NT2/D1 (cell line): Measurements from ENCODE around the gene DIS3L2.

ENCODE experiments used
- DNase-seq: peaks from one replicate; pipeline ENCODE4 v3.0.0-alpha.2; 2011; ENCODE audit warnings: low read depth, low spot score
- H3K27me3 ChIP-seq: 2 replicates; pipeline ENCODE4 v1.6.0; 2011; ENCODE audit warnings: mild to moderate bottlenecking; ENCODE audit not compliant: insufficient read length, insufficient read depth
- H3K36me3 ChIP-seq: 2 replicates; pipeline ENCODE4 v1.6.1; 2011; ENCODE audit warnings: mild to moderate bottlenecking, low read length, mixed read lengths; ENCODE audit not compliant: insufficient read depth, insufficient read length
- H3K4me1 ChIP-seq: 2 replicates; pipeline ENCODE4 v1.5.1; 2011; ENCODE audit not compliant: insufficient read depth, insufficient read length
- H3K4me3 ChIP-seq: 2 replicates; pipeline ENCODE4 v1.5.1; 2011; ENCODE audit warnings: low read depth; ENCODE audit not compliant: insufficient read length
- H3K9ac ChIP-seq: 2 replicates; pipeline ENCODE4 v1.6.0; 2011; ENCODE audit warnings: low read depth; ENCODE audit not compliant: insufficient read length
- H3K9me3 ChIP-seq: 2 replicates; pipeline ENCODE4 v1.5.1; 2011; ENCODE audit warnings: mild to moderate bottlenecking, low read length; ENCODE audit not compliant: insufficient read depth
- SUZ12 ChIP-seq: IDR thresholded peaks from 2 replicates; pipeline ENCODE4 v1.6.1; 2011; ENCODE audit not compliant: insufficient read length, insufficient read depth; ENCODE audit errors: extremely low read depth
- YY1 ChIP-seq: IDR thresholded peaks from 2 replicates; pipeline ENCODE4 v1.6.1; 2011; ENCODE audit not compliant: insufficient read length, insufficient read depth
- ZNF274 ChIP-seq: IDR thresholded peaks from 2 replicates; pipeline ENCODE4 v1.6.1; 2011; ENCODE audit warnings: mild to moderate bottlenecking, low read depth, low read length

Gene DIS3L2

DNA sequence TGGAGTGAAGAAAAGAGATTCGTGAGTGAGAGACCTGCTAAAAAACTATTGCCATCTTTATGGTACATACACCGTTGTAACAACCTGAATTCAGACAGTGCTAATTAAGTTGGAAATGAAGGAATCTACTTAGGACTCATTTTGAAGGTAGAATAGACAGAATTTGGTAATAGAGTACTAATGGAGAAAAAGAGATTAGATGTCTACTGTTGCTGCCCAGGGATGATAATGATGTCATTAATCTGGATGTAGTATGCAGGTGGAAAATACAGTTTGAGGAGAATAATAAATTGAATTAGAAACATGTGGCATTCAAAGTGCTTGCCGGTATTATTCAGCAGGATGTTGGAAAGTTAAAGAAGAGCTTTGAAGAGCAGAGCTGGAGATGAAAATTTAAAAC, 44.7 kb downstream of the DIS3L2 start:
- no peak overlapping the region for H3K4me3 ChIP-seq
- no peaks in the 10 kb centered on the region for H3K9me3 ChIP-seq
- H3K27me3 ChIP-seq = no peaks in the 10 kb centered on the region
- TF ChIP-seq ZNF274 (no peak), YY1 (no peak), SUZ12 (no peak)
- H3K36me3 ChIP-seq = no peaks in the 10 kb centered on the region
- no peak overlapping the region for H3K9ac ChIP-seq
- no peak for DNase-seq
- H3K4me1 ChIP-seq = no peaks in the 10 kb centered on the region

DNA sequence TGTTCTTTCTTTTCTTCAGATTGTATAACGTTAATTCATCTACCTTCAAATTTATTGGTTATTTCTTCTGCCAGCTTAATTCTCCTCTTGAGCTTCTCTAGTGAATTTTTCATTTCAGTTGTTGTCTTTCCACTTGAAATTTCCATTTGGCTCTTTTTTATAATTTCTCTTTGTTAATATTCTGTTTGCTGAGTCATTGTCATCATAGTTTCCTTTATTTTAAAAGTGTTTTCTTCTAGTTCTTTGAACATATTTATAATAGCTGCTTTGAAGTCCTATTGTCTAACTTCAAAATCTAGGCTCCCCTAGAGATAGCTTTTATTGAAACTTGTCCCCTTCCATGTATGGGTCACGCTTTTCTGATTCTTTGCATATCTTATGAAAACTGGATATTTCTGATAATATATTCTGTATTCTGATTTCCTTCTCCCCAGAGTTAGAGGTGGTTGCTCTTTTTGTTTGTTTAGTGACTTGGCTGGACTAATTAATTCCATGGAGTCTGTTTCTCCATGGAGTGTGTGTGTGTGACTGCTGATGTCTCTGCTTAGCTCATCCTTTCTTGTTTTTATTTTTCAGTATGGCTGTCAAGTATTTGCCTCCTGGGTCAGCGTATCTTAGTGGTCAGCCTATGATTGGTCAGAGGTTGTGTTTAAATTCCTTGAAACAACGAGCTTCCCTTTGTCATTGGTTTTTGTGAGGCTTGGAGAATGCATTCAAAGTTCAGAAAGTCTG, 47.6 kb downstream of the DIS3L2 start:
- Histone ChIP-seq H3K4me3 (no peak overlapping the region), H3K27me3 (no peaks in the 10 kb centered on the region), H3K9me3 (no peaks in the 10 kb centered on the region), H3K4me1 (no peaks in the 10 kb centered on the region), H3K36me3 (no peaks in the 10 kb centered on the region), H3K9ac (no peak overlapping the region)
- no peak for DNase-seq
- TF ChIP-seq YY1 (no peak), SUZ12 (no peak), ZNF274 (no peak)

GRCh38 chr2:232009639-232010274, 48.2 kb downstream of the DIS3L2 start:
- DNase-seq = no peak
- TF ChIP-seq SUZ12 (no peak), ZNF274 (no peak), YY1 (no peak)

GRCh38 chr2:232013701-232014353, 52.3 kb downstream of the DIS3L2 start:
- no peak for DNase-seq
- Histone ChIP-seq H3K4me3 (no peak overlapping the region), H3K27me3 (no peaks in the 10 kb centered on the region), H3K4me1 (no peaks in the 10 kb centered on the region), H3K36me3 (peaks cover 16% of the 10 kb centered on the region), H3K9ac (no peak overlapping the region), H3K9me3 (no peaks in the 10 kb centered on the region)
- TF ChIP-seq SUZ12 = no peak
- TF ChIP-seq YY1 = no peak
- no peak for TF ChIP-seq ZNF274

More at GRCh38 chr2:232009639-232010274, 48.2 kb downstream of the DIS3L2 start:
- no peak overlapping the region for H3K9ac ChIP-seq
- no peaks in the 10 kb centered on the region for H3K27me3 ChIP-seq
- peaks cover under 1% of the 10 kb centered on the region for H3K36me3 ChIP-seq
- no peak overlapping the region for H3K4me3 ChIP-seq
- no peaks in the 10 kb centered on the region for H3K4me1 ChIP-seq
- H3K9me3 ChIP-seq = no peaks in the 10 kb centered on the region

DNA sequence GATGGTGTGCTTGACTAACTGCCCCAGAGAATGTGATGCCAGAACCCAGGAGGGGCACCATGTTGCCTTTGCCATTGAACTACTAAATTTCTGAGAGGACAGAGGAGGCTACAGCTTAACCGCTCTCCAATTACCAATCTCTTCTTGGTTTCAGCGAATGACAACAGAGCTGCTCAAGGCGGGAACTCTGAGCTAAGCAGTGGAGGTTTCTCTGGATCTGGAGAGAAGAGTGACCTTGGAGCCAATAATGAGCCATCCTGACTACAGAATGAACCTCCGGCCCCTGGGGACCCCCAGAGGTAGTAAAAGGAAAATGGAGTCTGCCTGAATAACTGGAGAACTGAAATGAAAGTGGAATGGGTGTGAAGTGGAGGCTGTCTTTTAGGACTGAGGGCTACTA, 53.2 kb downstream of the DIS3L2 start:
- Histone ChIP-seq H3K9me3 (no peaks in the 10 kb centered on the region), H3K27me3 (no peaks in the 10 kb centered on the region), H3K4me1 (no peaks in the 10 kb centered on the region), H3K9ac (no peak overlapping the region), H3K4me3 (no peak overlapping the region), H3K36me3 (peaks cover 16% of the 10 kb centered on the region)
- DNase-seq = no peak
- no peak for TF ChIP-seq ZNF274
- TF ChIP-seq SUZ12 = no peak
- TF ChIP-seq YY1 = no peak

DNA sequence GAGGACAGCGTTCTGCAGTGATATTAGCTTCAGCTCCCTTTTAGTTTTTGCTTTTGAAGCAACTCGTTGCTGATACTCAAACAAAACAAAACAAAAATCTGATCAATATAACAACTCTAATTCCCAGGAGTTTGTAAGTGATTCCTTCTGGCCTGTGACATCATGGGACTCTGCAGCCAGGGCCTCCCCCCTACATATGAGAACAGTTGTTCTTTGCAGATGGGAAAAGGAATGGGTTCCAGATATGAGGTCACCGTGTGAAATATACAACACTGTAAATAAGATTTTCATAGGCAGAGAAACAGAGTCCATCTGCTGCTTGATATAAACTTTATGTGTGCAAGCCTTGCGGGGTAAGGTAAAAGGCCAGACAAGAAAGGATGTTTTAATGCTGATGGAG, 56.7 kb downstream of the DIS3L2 start:
- no peaks in the 10 kb centered on the region for H3K9me3 ChIP-seq
- H3K36me3 ChIP-seq = peaks cover 16% of the 10 kb centered on the region
- no peak overlapping the region for H3K4me3 ChIP-seq
- no peak overlapping the region for H3K9ac ChIP-seq
- no peak for DNase-seq
- H3K4me1 ChIP-seq = no peaks in the 10 kb centered on the region
- no peak for TF ChIP-seq ZNF274
- no peak for TF ChIP-seq SUZ12
- no peak for TF ChIP-seq YY1
- H3K27me3 ChIP-seq = no peaks in the 10 kb centered on the region

DNA sequence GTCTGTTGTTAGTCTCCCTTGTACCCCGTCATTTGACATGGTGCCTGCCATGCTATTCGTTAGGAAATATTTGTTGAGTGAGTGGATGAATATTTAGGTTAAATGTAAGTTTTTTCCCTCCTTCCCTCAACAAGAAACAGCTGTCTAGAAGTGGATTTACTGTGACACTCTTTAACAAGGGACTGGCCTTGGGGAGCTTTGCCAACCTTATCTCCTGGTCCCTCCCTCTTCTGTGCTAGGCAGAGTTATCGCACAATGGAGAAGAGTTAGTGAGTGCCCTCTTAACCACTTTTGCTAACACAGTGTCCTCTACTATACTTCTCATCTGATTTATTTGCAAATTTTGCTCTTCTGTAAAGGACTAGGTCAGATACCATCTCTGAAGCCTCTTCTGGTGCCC, 61.2 kb downstream of the DIS3L2 start:
- Histone ChIP-seq H3K4me1 (no peaks in the 10 kb centered on the region), H3K27me3 (no peaks in the 10 kb centered on the region), H3K9me3 (no peaks in the 10 kb centered on the region), H3K36me3 (peaks cover 16% of the 10 kb centered on the region), H3K4me3 (no peak overlapping the region), H3K9ac (no peak overlapping the region)
- TF ChIP-seq SUZ12 (no peak), YY1 (no peak), ZNF274 (no peak)
- DNase-seq = no peak
